HG03175 (cell line): ENCODE measurements around the gene PSMD9.
"Not testable (repeated sequence)": the region's sequence is repeated elsewhere in the genome, so short reads cannot be mapped to it uniquely, and the experiment has no call there.

Experiments
- ATAC-seq: cut with Tn5 transposase; IDR thresholded peaks from one replicate; pipeline ENCODE4 v1.9.1; 2021; ENCODE audit warnings: mild to moderate bottlenecking, moderate library complexity; ENCODE audit not compliant: unreplicated experiment

The PSMD9 gene, protein sequence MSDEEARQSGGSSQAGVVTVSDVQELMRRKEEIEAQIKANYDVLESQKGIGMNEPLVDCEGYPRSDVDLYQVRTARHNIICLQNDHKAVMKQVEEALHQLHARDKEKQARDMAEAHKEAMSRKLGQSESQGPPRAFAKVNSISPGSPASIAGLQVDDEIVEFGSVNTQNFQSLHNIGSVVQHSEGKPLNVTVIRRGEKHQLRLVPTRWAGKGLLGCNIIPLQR

DNA sequence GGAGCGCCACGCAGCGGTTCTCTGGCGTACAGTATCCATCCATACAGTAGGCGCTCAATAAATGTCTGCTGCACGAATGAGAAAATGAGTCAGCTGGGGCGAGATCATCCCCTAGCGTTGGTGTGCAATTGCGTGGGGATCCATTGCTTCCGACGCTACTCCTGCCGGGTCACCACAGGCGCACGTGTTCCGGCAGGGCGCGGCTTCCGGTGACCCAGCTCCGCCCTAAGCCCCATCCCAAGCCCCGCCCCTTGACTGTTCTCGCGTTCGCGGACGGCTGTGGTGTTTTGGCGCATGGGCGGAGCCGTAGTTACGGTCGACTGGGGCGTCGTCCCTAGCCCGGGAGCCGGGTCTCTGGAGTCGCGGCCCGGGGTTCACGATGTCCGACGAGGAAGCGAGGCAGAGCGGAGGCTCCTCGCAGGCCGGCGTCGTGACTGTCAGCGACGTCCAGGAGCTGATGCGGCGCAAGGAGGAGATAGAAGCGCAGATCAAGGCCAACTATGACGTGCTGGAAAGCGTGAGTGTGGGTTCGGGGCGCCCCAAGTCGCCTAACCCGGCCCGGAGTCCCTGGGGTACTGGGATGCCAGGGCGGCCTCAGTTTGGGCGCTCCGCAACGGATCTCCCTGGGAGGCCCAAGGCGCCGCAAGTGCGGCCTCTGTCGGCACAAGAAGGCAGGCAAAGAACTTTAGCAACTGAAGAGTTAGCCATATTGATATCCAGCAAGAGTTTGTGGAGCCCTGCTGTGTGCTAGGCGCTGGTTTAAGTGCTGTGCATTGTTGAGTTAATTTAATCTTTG is at the start of gene PSMD9:
TSS of gene PSMD9 (plus strand) at position 313 of the 796 bp plus-strand sequence. CDS start at position 380, 67 bp downstream.
- ATAC-seq = peak; percentile 93

- ATAC-seq = peak; percentile 98
These were observed 49.2 kb upstream of the PSMD9 start for GRCh38 chr12:121839106-121839992.

DNA sequence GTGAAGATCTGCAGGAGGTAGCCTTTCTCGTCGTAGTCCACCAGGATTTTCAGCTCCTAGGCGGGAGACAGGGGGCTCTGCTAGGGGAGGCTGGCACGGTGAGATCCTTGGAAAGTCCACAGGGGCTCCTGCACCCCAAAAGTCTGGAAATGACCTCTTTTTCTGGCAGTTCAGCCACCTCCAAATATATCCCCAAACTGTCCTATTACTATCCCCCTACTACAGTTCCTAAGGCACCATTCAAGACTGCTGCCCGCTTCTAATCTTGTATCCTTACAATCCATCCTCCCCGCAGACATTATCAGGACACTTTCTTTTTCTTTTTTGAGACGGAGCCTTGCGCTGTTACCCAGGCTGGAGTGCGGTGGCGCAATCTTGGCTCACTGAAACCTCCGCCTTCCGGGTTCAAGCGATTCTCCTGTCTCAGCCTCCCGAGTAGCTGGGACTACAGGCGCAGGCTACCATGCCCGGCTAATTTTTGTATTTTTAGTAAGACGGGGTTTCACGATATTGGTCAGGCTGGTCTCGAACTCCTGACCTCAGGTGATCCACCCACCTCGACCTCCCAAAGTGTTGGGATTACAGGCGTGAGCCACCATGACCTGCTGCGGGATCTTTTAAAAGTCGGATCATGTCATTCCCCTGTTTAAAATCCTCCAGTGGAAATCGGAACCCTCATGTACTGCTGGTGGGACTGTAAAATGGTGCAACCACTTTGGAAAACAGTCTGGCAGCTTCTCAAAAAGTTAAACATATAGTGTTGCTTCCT is 48.4 kb upstream of the PSMD9 start:
- no peak for ATAC-seq

DNA sequence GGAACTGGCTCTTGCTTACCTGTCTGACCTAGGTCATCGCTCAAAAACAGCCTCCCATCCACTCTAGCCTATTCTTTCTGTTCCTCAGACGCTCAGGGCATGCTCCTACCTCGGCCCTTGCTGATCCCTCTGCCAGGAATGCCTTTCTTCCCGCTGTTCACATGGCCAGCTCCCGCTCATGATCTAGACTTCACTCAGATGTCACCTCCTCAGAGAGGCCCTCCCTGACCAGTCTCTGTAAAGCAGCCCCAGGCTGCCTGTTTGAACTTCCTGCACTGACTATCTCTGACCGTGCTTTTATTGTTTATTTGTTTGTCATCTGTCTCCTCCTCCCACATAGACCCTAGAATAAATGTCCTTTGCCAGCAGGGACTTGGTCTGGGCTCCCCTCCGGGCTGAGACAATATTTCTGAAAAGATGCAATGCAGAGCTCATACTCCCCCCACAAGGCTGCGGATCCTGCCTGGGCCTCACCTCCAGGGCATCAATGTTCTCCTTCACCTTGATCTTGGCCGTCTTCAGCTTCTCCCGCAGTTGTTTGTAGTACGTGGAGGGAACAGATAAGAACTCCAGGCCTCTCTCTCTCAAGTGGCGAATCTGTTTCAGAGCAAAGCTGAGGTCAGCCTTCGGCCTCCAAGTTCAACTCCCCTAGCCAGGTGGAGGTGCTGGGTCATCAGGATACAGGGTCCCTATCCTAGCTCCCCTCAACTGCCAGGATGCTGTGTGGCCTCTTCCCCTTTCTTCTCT is 45.2 kb upstream of the PSMD9 start:
- ATAC-seq = no peak

GRCh38 chr12:121845701-121846100 is 42.9 kb upstream of the PSMD9 start:
- no peak for ATAC-seq

GRCh38 chr12:121849211-121849610 is 39.4 kb upstream of the PSMD9 start:
- no peak for ATAC-seq

DNA sequence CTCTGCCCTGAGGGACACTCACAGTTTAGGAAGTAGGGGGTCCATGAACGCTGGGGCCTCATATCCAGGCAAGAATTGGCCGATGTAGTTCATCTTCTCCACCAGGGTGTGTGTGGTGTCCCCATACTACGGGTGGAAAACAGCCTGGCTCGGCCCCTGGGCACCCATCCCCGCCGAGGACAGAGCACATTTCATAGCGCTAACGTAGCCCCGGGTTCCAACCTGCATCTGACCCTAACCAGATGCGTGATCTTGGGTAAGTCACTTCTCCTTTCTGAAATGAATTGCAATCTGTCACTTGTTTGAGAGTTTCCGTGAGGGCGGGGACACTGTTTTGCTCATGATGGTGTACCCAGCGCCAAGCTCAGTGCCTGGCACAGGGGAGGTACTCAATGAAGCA is 38.9 kb upstream of the PSMD9 start:
- no peak for ATAC-seq

GRCh38 chr12:121852392-121852791 is 36.2 kb upstream of the PSMD9 start:
- not testable (repeated sequence) for ATAC-seq

GRCh38 chr12:121857322-121858246 is 31.0 kb upstream of the PSMD9 start:
- no peak for ATAC-seq

GRCh38 chr12:121858318-121858661 is 30.3 kb upstream of the PSMD9 start:
- no peak for ATAC-seq

GRCh38 chr12:121858662-121859572 is 29.7 kb upstream of the PSMD9 start, which contains the start of gene HPD:
HPD (minus strand) TSS chr12:121858859; CDS start chr12:121858823, 36 bp downstream.
- no peak for ATAC-seq

GRCh38 chr12:121860257-121860656 is 28.3 kb upstream of the PSMD9 start:
- no peak for ATAC-seq

GRCh38 chr12:121860699-121861098 is 27.9 kb upstream of the PSMD9 start:
- ATAC-seq = not testable (repeated sequence)

DNA sequence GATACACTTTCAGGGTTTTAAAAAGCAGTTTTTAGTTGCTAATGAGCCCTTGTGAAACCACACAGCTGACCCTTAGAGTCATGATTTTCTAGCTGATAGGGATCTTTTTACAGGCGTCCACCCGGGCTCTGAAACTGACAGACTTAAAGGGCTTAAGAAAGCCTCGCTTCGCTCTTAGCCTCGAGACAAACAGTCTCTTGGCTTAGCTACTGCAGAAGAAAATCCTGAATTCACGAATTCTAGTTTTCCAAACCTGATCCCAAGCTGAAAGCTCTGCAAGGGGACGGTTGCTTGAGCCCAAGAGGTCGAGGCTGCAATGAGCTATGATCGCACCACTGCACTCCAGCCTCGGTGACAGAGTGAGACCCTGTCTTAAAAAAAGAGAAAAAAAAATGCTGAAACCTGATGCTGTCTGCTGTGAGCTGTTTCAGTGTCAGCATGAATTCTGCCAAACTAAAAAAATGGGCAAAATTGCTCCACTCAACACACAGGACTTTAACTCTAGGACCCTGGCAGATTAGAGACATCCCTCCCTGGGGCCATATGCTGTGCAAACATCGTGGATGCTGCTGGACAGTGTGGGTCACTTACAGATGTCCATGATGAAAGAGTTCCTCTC is 26.8 kb upstream of the PSMD9 start:
- ATAC-seq = no peak

- no peak for ATAC-seq
These were observed 22.3 kb upstream of the PSMD9 start for GRCh38 chr12:121866331-121866730.

- not testable (repeated sequence) for ATAC-seq
These were observed 19.4 kb upstream of the PSMD9 start for GRCh38 chr12:121869229-121869628.

- ATAC-seq = no peak
These were observed 17.1 kb upstream of the PSMD9 start for GRCh38 chr12:121871467-121871866.
